ENCODE data around the gene TEPSIN.

- no peak for TF ChIP-seq SRF (IDR thresholded peaks at IDR 0.05; ENCODE audit: low read depth, low read length)
- TF ChIP-seq CTCF (IDR thresholded peaks at IDR 0.05; ENCODE audit: control extremely low read depth in 1 of 3, insufficient read depth in 1 of 3, low read depth in 1 of 3, low read length in 3 of 3): no peak
- TF ChIP-seq TAF1 (IDR thresholded peaks at IDR 0.05; ENCODE audit: low read depth, low read length): no peak
These were observed 44.0 kb upstream of the TEPSIN start for GRCh38 chr17:81282876-81283275.

All from H1 (cell line).